K562 (cell line): ENCODE measurements around the gene DYNLT2. TPM values are rescaled to one million over a fixed set of nuclear protein-coding genes. Genes with fewer than 3 reads are reported as not detected.
A peak's percentile ranks its signal among the peaks of the same experiment; 100 is the strongest.

Source experiments
- ATAC-seq: fragments of 200-7000 bp; cut with Tn5 transposase; 3 replicates; pipeline ENCODE4 v1.9.1; 2020; ENCODE audit warnings: moderate library complexity
- BruUV-seq: library from RNA; stranded (reverse); fragments of 400-500 nt; replicated peaks from 2 replicates; lab custom pipeline; 2021; lab: Mats Ljungman, UMichigan
- CTCF ChIA-PET: fragments of 300-600 bp; formaldehyde crosslinking; extraction: SDS; loops from one replicate; lab custom pipeline; 2021; ENCODE audit warnings: low intra/inter-chr PET ratio; lab: Yijun Ruan, JAX
- POLR2A ChIA-PET: fragments of 300-600, 350-650 bp; sonication (Branson Sonifier 250); formaldehyde crosslinking; extraction: SDS; loops from one replicate; lab custom pipeline; 2021; ENCODE audit warnings: antibody characterized with exemption, inconsistent platforms; lab: Yijun Ruan, JAX
- DNase-seq, 4 experiments: peaks; one replicate each; pipeline versions ENCODE4 v3.0.0 to v3.0.0-alpha.2; 2011 to 2018; ENCODE audit warnings: low spot score in 3 of 4, mixed read lengths in 3 of 4; ENCODE audit errors: extremely low read depth in 1 of 4
- FAIRE-seq: peaks from 2 replicates; lab custom pipeline; 2011; peaks lifted over from hg19 to GRCh38; lab: Jason Lieb, UNC
- H2AFZ ChIP-seq: 2 replicates; pipeline ENCODE4 v1.6.0; 2011; ENCODE audit warnings: low read depth, low read length, control low read depth, inconsistent platforms
- H3K27ac ChIP-seq: fragments of 200-600 bp; 3 replicates; pipeline ENCODE4 v1.8.0; 2011; ENCODE audit warnings: low read depth, mild to moderate bottlenecking, control low read depth, inconsistent platforms, low read length, moderate library complexity, mixed read lengths; ENCODE audit errors: extremely low read depth
- H3K27me3 ChIP-seq, 2 experiments: fragments of 300-600 bp in 1 of 2; 2 replicates in 1 of 2; 3 replicates in 1 of 2; pipeline versions ENCODE4 v1.6.0 to v1.8.0; 2011; ENCODE audit warnings: inconsistent platforms in 2 of 2, low read length in 2 of 2, mild to moderate bottlenecking in 1 of 2, mixed read lengths in 1 of 2, moderate library complexity in 1 of 2; ENCODE audit not compliant: control insufficient read depth in 2 of 2, insufficient read depth in 2 of 2
- H3K36me3 ChIP-seq: fragments of 300-600 bp; 3 replicates; pipeline ENCODE4 v1.8.0; 2011; ENCODE audit warnings: mild to moderate bottlenecking, low read length, inconsistent platforms; ENCODE audit not compliant: control insufficient read depth, insufficient read depth
- H3K4me1 ChIP-seq, 2 experiments: fragments of 200-600 bp in 1 of 2; replicated peaks in 1 of 2; 2 replicates in 1 of 2; 3 replicates in 1 of 2; pipeline versions ENCODE4 v1.5.1 to v1.8.0; 2011; ENCODE audit warnings: inconsistent platforms in 2 of 2, low read length in 2 of 2, mild to moderate bottlenecking in 1 of 2, mixed read lengths in 1 of 2, moderate library complexity in 1 of 2; ENCODE audit not compliant: control insufficient read depth in 2 of 2, insufficient read depth in 2 of 2
- H3K4me2 ChIP-seq: 2 replicates; pipeline ENCODE4 v1.6.1; 2011; ENCODE audit warnings: low read length, control low read depth, inconsistent platforms, mixed read lengths; ENCODE audit not compliant: insufficient read depth
- H3K4me3 ChIP-seq: fragments of 200-600 bp; sonication (generic), shearing (Covaris generic); 2 replicates; pipeline ENCODE4 v1.5.1; 2016; ENCODE audit warnings: control low read depth, inconsistent platforms
- H3K79me2 ChIP-seq: fragments of 200-600 bp; 3 replicates; pipeline ENCODE4 v1.8.0; 2011; ENCODE audit warnings: low read length, inconsistent platforms; ENCODE audit not compliant: control insufficient read depth, insufficient read depth
- H3K9ac ChIP-seq, 2 experiments: 2 replicates each; pipeline versions ENCODE4 v1.6.0 to v1.6.1; 2011; ENCODE audit warnings: low read depth in 2 of 2, low read length in 2 of 2, control low read depth in 1 of 2, inconsistent platforms in 1 of 2, mild to moderate bottlenecking in 1 of 2, mixed read lengths in 1 of 2; ENCODE audit not compliant: insufficient read depth in 1 of 2
- H3K9me1 ChIP-seq: one replicate; pipeline ENCODE4 v1.6.0; 2011; ENCODE audit warnings: inconsistent platforms, mild to moderate bottlenecking, low read length, moderate library complexity; ENCODE audit not compliant: control insufficient read depth, insufficient read depth
- H3K9me3 ChIP-seq: replicated peaks from 2 replicates; pipeline ENCODE4 v1.5.1; 2011; ENCODE audit warnings: low read depth, low read length, inconsistent platforms; ENCODE audit not compliant: control insufficient read depth, insufficient read depth
- H4K20me1 ChIP-seq: replicated peaks from 2 replicates; pipeline ENCODE4 v1.6.1; 2011; ENCODE audit warnings: low read length, inconsistent platforms, mixed read lengths; ENCODE audit not compliant: control insufficient read depth, insufficient read depth
- DPF2 ChIP-seq: fragments of 450-650 bp; IDR thresholded peaks from 2 replicates; pipeline ENCODE4 v1.6.1; 2016
- FOSL1 ChIP-seq: fragments of 200-800 bp; sonication (Bioruptor generic); conservative IDR thresholded peaks from 2 replicates; pipeline ENCODE4 v1.6.1; 2016; ENCODE audit warnings: missing genetic modification characterization, missing compliant biosample characterization
- GATAD2B ChIP-seq: fragments of 450-650 bp; IDR thresholded peaks from 2 replicates; pipeline ENCODE4 v1.6.1; 2017; ENCODE audit warnings: mild to moderate bottlenecking, borderline replicate concordance
- HMGXB4 ChIP-seq: sonication (generic); formaldehyde crosslinking; IDR thresholded peaks from 2 replicates; pipeline ENCODE4 v1.8.1; 2023; ENCODE audit warnings: mild to moderate bottlenecking, missing genetic modification reagents
- KAT2B ChIP-seq: IDR thresholded peaks from one replicate; pipeline ENCODE4 v1.6.1; 2012; ENCODE audit warnings: low read depth, mild to moderate bottlenecking, control low read depth, inconsistent platforms, low read length, moderate library complexity
- NCOR1 ChIP-seq: fragments of 450-650 bp; IDR thresholded peaks from 2 replicates; pipeline ENCODE4 v1.6.1; 2016; ENCODE audit warnings: mild to moderate bottlenecking, moderate library complexity
- PRDM10 ChIP-seq: fragments of 450-650 bp; IDR thresholded peaks from 2 replicates; pipeline ENCODE4 v1.6.1; 2018; ENCODE audit not compliant: partially characterized antibody
- RBM39 ChIP-seq: fragments of 200-400 bp; formaldehyde crosslinking; optimal IDR thresholded peaks from 2 replicates; pipeline ENCODE3; 2018; ENCODE audit warnings: low read depth, low read length
- SRSF3 ChIP-seq: fragments of 200-400 bp; formaldehyde crosslinking; IDR thresholded peaks from 2 replicates; pipeline ENCODE4 v1.6.1; 2016; ENCODE audit warnings: mild to moderate bottlenecking, low read length, moderate library complexity; ENCODE audit not compliant: insufficient read depth
- TEAD1 ChIP-seq, 2 experiments: fragments of 450-650 bp in 1 of 2; sonication (generic) in 1 of 2; formaldehyde crosslinking; IDR thresholded peaks; 2 replicates each; pipeline versions ENCODE4 v1.4.0 to v1.8.0; 2020 to 2022; ENCODE audit warnings: mild to moderate bottlenecking in 2 of 2, missing genetic modification reagents in 1 of 2
- ZBTB26 ChIP-seq: fragments of 450-650 bp; formaldehyde crosslinking; IDR thresholded peaks from 2 replicates; pipeline ENCODE4 v1.4.0; 2022; ENCODE audit warnings: missing genetic modification characterization
- ZNF311 ChIP-seq: fragments of 250-450 bp; sonication (Bioruptor Pico); IDR thresholded peaks from 2 replicates; pipeline ENCODE4 v1.4.0; 2020; ENCODE audit warnings: mild to moderate bottlenecking, moderate library complexity
- ZNF324 ChIP-seq: fragments of 250-450 bp; sonication (Bioruptor Pico); IDR thresholded peaks from 2 replicates; pipeline ENCODE4 v1.4.0; 2020; ENCODE audit warnings: mild to moderate bottlenecking
- ZNF398 ChIP-seq: fragments of 250-450 bp; sonication (Bioruptor Pico); IDR thresholded peaks from 2 replicates; pipeline ENCODE4 v1.8.0; 2021; ENCODE audit warnings: moderate library complexity, mild to moderate bottlenecking, inconsistent platforms
- ZNF41 ChIP-seq: fragments of 250-450 bp; sonication (Bioruptor Pico); conservative IDR thresholded peaks from 2 replicates; pipeline ENCODE4 v1.4.0; 2020; ENCODE audit warnings: mild to moderate bottlenecking
- ZNF785 ChIP-seq: fragments of 250-450 bp; sonication (Bioruptor Pico); IDR thresholded peaks from 2 replicates; pipeline ENCODE4 v1.4.0; 2020; ENCODE audit warnings: mild to moderate bottlenecking
- in situ Hi-C: fragments of 300-500 bp; cut with MboI; formaldehyde crosslinking; loops from 4 replicates; pipeline ENCODE4 v1.15.0; 2018; ENCODE audit warnings: inconsistent platforms, mixed read lengths
- intact Hi-C: fragments of 100-400 bp; cut with micrococcal nuclease; formaldehyde crosslinking; loops from 2 replicates; pipeline ENCODE4 v1.14.2; 2022
- polyA plus RNA-seq, 8 experiments: library from polyadenylated mRNA; depleted of rRNA in 4 of 8; stranded (reverse) in 5 of 8; unstranded in 3 of 8; fragments of >200 nt; fragmentation: Nextera tagmentation in 2 of 8; fragmentation: Illumina TruSeq in 1 of 8; extraction: Ambion mirVana in 2 of 8; extraction: Trizol in 1 of 8; gene quantifications; 2 replicates each; pipeline versions ENCODE4 v1.2.1 to v1.2.3, GENCODE V29; 2011 to 2014; ENCODE audit warnings: inconsistent platforms in 1 of 8, missing spikeins in 1 of 8
- total RNA-seq, 7 experiments: library from RNA; depleted of rRNA in 6 of 7; stranded (reverse); fragments of >200 nt in 6 of 7; fragmentation: Illumina TruSeq in 2 of 7; extraction: Trizol in 2 of 7; gene quantifications; 2 replicates each; pipeline versions ENCODE4 v1.2.1 to v1.2.3, GENCODE V29; 2011 to 2021; ENCODE audit warnings: low replicate concordance in 1 of 7

DYNLT2 gene
- total and polyA plus RNA-seq, 9 of the 15 experiments (the other 6 are each of a cell fraction or from before 2014, with no cell fraction given) = 2.0 to 12.8 (median 6.3) TPM

GRCh38 chr6:169726963-169727362, 24.4 kb downstream of the DYNLT2 start:
- H3K79me2 ChIP-seq = peaks cover 17% of the 10 kb centered on the region
- no peak for FAIRE-seq
- H3K36me3 ChIP-seq = no peaks in the 10 kb centered on the region
- ChIA-PET POLR2A (interaction anchor here (0.9 to 2.9 kb wide), 5 partner anchors 8 to 25 kb away, joined by 3 to 22 read pairs (median 5); partner anchors contain the start of genes C6orf120, DYNLT2, ERMARD and WDR27), CTCF (no interaction called here)
- peaks cover 25 to 26% of the 10 kb centered on the region in 2 experiments for H3K4me1 ChIP-seq
- H3K9me1 ChIP-seq = no peaks in the 10 kb centered on the region
- H3K9me3 ChIP-seq = no peaks in the 10 kb centered on the region
- in situ Hi-C loops (no loop called here), intact Hi-C loops (no loop called here)
- no peak overlapping the region for H3K4me2 ChIP-seq
- BruUV-seq = no TSS peak
- peaks cover 6% of the 10 kb centered on the region for H4K20me1 ChIP-seq
- H3K4me3 ChIP-seq = no peak overlapping the region
- no peak for DNase-seq
- H3K9ac ChIP-seq = no peak overlapping the region
- H2AFZ ChIP-seq = peak overlapping the region; percentile 0; the same call in 1 of the 2 replicates
- no peak overlapping the region for H3K27ac ChIP-seq
- no peaks in the 10 kb centered on the region for H3K27me3 ChIP-seq
- ATAC-seq = no peak
- TF ChIP-seq ZBTB26 (CRISPR knock-in tag) (no peak), TEAD1 (CRISPR knock-in tag; IDR thresholded peaks at IDR 0.05) (no peak), SRSF3 (no peak), NCOR1 (no peak), ZNF398 (CRISPR knock-in tag) (no peak), KAT2B (no peak), DPF2 (no peak), ZNF41 (CRISPR knock-in tag) (no peak), ZNF324 (CRISPR knock-in tag) (no peak), PRDM10 (no peak), ZNF785 (CRISPR knock-in tag) (no peak), HMGXB4 (CRISPR knock-in tag) (no peak), FOSL1 (no peak), ZNF311 (CRISPR knock-in tag) (no peak), GATAD2B (no peak), RBM39 (no peak)
